Keratinocyte (primary cell): ENCODE measurements around the gene PAX2. TPM values are rescaled to one million over a fixed set of nuclear protein-coding genes. Genes with fewer than 3 reads are reported as not detected.

ENCODE experiments used
- DNase-seq: peaks from one replicate; pipeline ENCODE4 v3.0.0-alpha.2; 2011; ENCODE audit warnings: low read depth, missing footprints, low spot score
- FAIRE-seq: peaks from 2 replicates; lab custom pipeline; 2011; peaks lifted over from hg19 to GRCh38; lab: Jason Lieb, UNC
- H2AFZ ChIP-seq: 2 replicates; pipeline ENCODE4 v1.6.0; 2012; ENCODE audit warnings: low read length, control low read depth, inconsistent platforms; ENCODE audit not compliant: control insufficient read depth
- H3K27ac ChIP-seq: 2 replicates; pipeline ENCODE4 v1.5.1; 2011; ENCODE audit warnings: low read length; ENCODE audit not compliant: control insufficient read depth, insufficient read depth
- H3K27me3 ChIP-seq: 3 replicates; pipeline ENCODE4 v1.6.0; 2011; ENCODE audit warnings: low read length; ENCODE audit not compliant: control insufficient read depth, insufficient read depth; ENCODE audit errors: extremely low read depth
- H3K36me3 ChIP-seq, 2 experiments: 2 replicates in 1 of 2; 3 replicates in 1 of 2; pipeline ENCODE4 v1.5.1; 2011; ENCODE audit warnings: low read length in 2 of 2, mild to moderate bottlenecking in 1 of 2; ENCODE audit not compliant: control insufficient read depth in 2 of 2, insufficient read depth in 2 of 2; ENCODE audit errors: extremely low read depth in 1 of 2
- H3K4me1 ChIP-seq: 3 replicates; pipeline ENCODE4 v1.5.1; 2011; ENCODE audit warnings: low read length; ENCODE audit not compliant: control insufficient read depth, insufficient read depth; ENCODE audit errors: extremely low read depth
- H3K4me2 ChIP-seq: 3 replicates; pipeline ENCODE4 v1.6.0; 2011; ENCODE audit warnings: low read depth, low read length; ENCODE audit not compliant: control insufficient read depth, insufficient read depth; ENCODE audit errors: extremely low read depth
- H3K4me3 ChIP-seq, 3 experiments: fragments of 200-600 bp in 1 of 3; sonication (generic) in 1 of 3; 2 replicates in 2 of 3; 3 replicates in 1 of 3; pipeline ENCODE4 v1.5.1; 2011 to 2016; ENCODE audit warnings: low read length in 3 of 3, mild to moderate bottlenecking in 3 of 3, control low read depth in 2 of 3, inconsistent platforms in 1 of 3, low read depth in 1 of 3, mixed read lengths in 1 of 3, mixed run types in 1 of 3, moderate library complexity in 1 of 3; ENCODE audit not compliant: control insufficient read depth in 2 of 3, insufficient read depth in 2 of 3; ENCODE audit errors: extremely low read depth in 1 of 3
- H3K79me2 ChIP-seq: 2 replicates; pipeline ENCODE4 v1.6.0; 2012; ENCODE audit warnings: low read length; ENCODE audit not compliant: control insufficient read depth, insufficient read depth
- H3K9ac ChIP-seq: 3 replicates; pipeline ENCODE4 v1.6.0; 2011; ENCODE audit warnings: low read length; ENCODE audit not compliant: control insufficient read depth, insufficient read depth; ENCODE audit errors: extremely low read depth
- H3K9me1 ChIP-seq: 3 replicates; pipeline ENCODE4 v1.6.0; 2011; ENCODE audit warnings: low read length; ENCODE audit not compliant: control insufficient read depth, insufficient read depth; ENCODE audit errors: extremely low read depth
- H3K9me3 ChIP-seq: 2 replicates; pipeline ENCODE4 v1.5.1; 2012; ENCODE audit warnings: low read depth, low read length; ENCODE audit not compliant: control insufficient read depth
- H4K20me1 ChIP-seq: 3 replicates; pipeline ENCODE4 v1.6.0; 2011; ENCODE audit warnings: low read length; ENCODE audit not compliant: control insufficient read depth, insufficient read depth; ENCODE audit errors: extremely low read depth
- CTCF ChIP-seq, 3 experiments: IDR thresholded peaks in 1 of 3; conservative IDR thresholded peaks in 1 of 3; optimal IDR thresholded peaks in 1 of 3; 2 replicates in 2 of 3; 3 replicates in 1 of 3; pipeline versions ENCODE3 to v1.5.1; 2011; ENCODE audit warnings: low read length in 3 of 3, mild to moderate bottlenecking in 3 of 3, moderate library complexity in 2 of 3, control low read depth in 1 of 3, inconsistent platforms in 1 of 3; ENCODE audit not compliant: insufficient read depth in 2 of 3; ENCODE audit errors: extremely low read depth in 1 of 3
- EZH2 ChIP-seq: IDR thresholded peaks from one replicate; pipeline ENCODE4 v1.6.1; 2012; ENCODE audit warnings: inconsistent platforms, mild to moderate bottlenecking, low read length, moderate library complexity
- dilution Hi-C: fragments of 300-500 bp; cut with MboI; formaldehyde crosslinking; loops from one replicate; pipeline ENCODE4 v1.7.0; 2020; ENCODE audit warnings: low sequenced_read_pairs; ENCODE audit not compliant: extremely low pct_ligation_motif_present
- polyA plus RNA-seq, 5 experiments: library from polyadenylated mRNA; depleted of rRNA in 3 of 5; stranded (reverse) in 3 of 5; stranded (forward) in 1 of 5; unstranded in 1 of 5; fragments of >200 nt; gene quantifications; 1 replicate in 1 of 5; 2 replicates in 3 of 5; 3 replicates in 1 of 5; pipeline versions ENCODE4 v1.2.1 to v1.2.3, GENCODE V29; 2011 to 2012; ENCODE audit warnings: missing spikeins in 2 of 5, low read depth in 1 of 5, low replicate concordance in 1 of 5

The PAX2 gene
- polyA plus RNA-seq, 1 donor (not counting 4 experiments of a cell fraction or from before 2014, with no cell fraction given): not detected

- Histone ChIP-seq H3K4me2 (no peak overlapping the region), H3K4me1 (no peaks in the 10 kb centered on the region), H3K4me3 (no peak overlapping the region), H4K20me1 (no peaks in the 10 kb centered on the region), H3K79me2 (no peaks in the 10 kb centered on the region), H3K9ac (no peak overlapping the region), H3K27me3 (peaks cover 18% of the 10 kb centered on the region), H3K9me1 (no peaks in the 10 kb centered on the region), H2AFZ (no peak overlapping the region), H3K27ac (no peak overlapping the region), H3K9me3 (no peaks in the 10 kb centered on the region), H3K36me3 (no peaks in the 10 kb centered on the region)
- DNase-seq: no peak
- FAIRE-seq: no peak
- TF ChIP-seq EZH2 (no peak), CTCF (optimal IDR thresholded peaks at IDR 0.05 in 1 of 3, IDR thresholded peaks at IDR 0.05 in 1 of 3, conservative IDR thresholded peaks at IDR 0.05 in 1 of 3; ENCODE audit: extremely low read depth in 1 of 3, insufficient read depth in 2 of 3, low read length in 3 of 3) (no peak)
- dilution Hi-C loops: no loop called here
These were observed 40.2 kb upstream of the PAX2 start for GRCh38 chr10:100705139-100705538.

GRCh38 chr10:100707261-100707848 lies 38.0 kb upstream of the PAX2 start:
- peaks cover 2% of the 10 kb centered on the region for H4K20me1 ChIP-seq
- TF ChIP-seq CTCF (optimal IDR thresholded peaks at IDR 0.05 in 1 of 3, IDR thresholded peaks at IDR 0.05 in 1 of 3, conservative IDR thresholded peaks at IDR 0.05 in 1 of 3; ENCODE audit: extremely low read depth in 1 of 3, insufficient read depth in 2 of 3, low read length in 3 of 3): no peak
- H3K27me3 ChIP-seq: peaks cover 40% of the 10 kb centered on the region
- no peaks in the 10 kb centered on the region for H3K4me1 ChIP-seq
- no peak overlapping the region for H3K4me3 ChIP-seq
- no peak overlapping the region for H3K27ac ChIP-seq
- no peaks in the 10 kb centered on the region for H3K36me3 ChIP-seq
- H3K9me3 ChIP-seq: no peaks in the 10 kb centered on the region
- no peak overlapping the region for H3K9ac ChIP-seq
- FAIRE-seq (no peak), DNase-seq (no peak)
- no peaks in the 10 kb centered on the region for H3K9me1 ChIP-seq
- dilution Hi-C loops: no loop called here
- no peak overlapping the region for H3K4me2 ChIP-seq
- no peak overlapping the region for H2AFZ ChIP-seq
- no peaks in the 10 kb centered on the region for H3K79me2 ChIP-seq
